Osteocyte (in vitro differentiated cells): ENCODE data around the gene AGR2. TPM values are rescaled to one million over a fixed set of nuclear protein-coding genes. Genes with fewer than 3 reads are reported as not detected.

Experiments used
- DNase-seq: peaks from one replicate; pipeline ENCODE4 v3.0.0; 2021; ENCODE audit warnings: mixed read lengths; ENCODE audit not compliant: unreplicated experiment; ENCODE audit errors: extremely low spot score
- H3K27ac Mint-ChIP-seq: one replicate; pipeline ENCODE4 v1.8.0; 2021; ENCODE audit warnings: mild to moderate bottlenecking, mixed read lengths; ENCODE audit not compliant: unreplicated experiment
- H3K27me3 Mint-ChIP-seq: one replicate; pipeline ENCODE4 v1.8.0; 2021; ENCODE audit warnings: mixed read lengths; ENCODE audit not compliant: unreplicated experiment
- H3K36me3 Mint-ChIP-seq: one replicate; pipeline ENCODE4 v1.8.0; 2021; ENCODE audit warnings: mixed read lengths; ENCODE audit not compliant: unreplicated experiment
- H3K4me1 Mint-ChIP-seq: one replicate; pipeline ENCODE4 v1.8.0; 2021; ENCODE audit warnings: mixed read lengths; ENCODE audit not compliant: unreplicated experiment
- H3K4me3 Mint-ChIP-seq: one replicate; pipeline ENCODE4 v1.8.0; 2021; ENCODE audit warnings: mild to moderate bottlenecking, moderate library complexity, mixed read lengths; ENCODE audit not compliant: unreplicated experiment
- H3K9me3 Mint-ChIP-seq: one replicate; pipeline ENCODE4 v1.8.0; 2021; ENCODE audit warnings: mixed read lengths; ENCODE audit not compliant: unreplicated experiment
- total RNA-seq: library from RNA; stranded (reverse); gene quantifications from 2 replicates; pipeline ENCODE4 v1.2.1, GENCODE V29; 2021
- TF ChIP-seq, protein P1 (sequence below): fragments of 200-600 bp; sonication (generic); IDR thresholded peaks from 2 replicates; pipeline ENCODE4 v1.5.0; 2021; ENCODE audit warnings: antibody characterized with exemption, mild to moderate bottlenecking, moderate library complexity

The AGR2 gene
- total RNA-seq, 1 donor from 2014 or later, result not detected

DNA sequence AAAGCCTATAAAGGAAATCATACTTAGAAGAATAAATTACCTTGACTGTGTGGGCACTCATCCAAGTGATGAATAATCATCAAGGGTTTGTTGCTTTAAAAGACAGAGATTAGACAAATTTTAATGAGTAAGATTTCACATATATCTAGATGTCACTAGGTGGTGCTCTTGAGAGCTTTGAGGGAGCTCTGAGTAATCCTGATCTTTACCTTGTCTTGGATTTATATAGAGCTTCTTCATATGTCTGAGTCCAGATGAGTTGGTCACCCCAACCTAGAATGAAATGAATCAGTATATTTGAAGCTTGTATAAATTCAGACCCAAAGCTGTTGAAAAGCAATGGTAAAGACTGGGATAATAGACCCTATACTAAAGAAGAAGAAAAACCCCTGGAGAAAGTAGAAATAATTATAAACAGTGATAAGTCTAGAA lies 3.7 kb downstream of the AGR2 start:
- H3K4me3 Mint-ChIP-seq, result no peak overlapping the region
- no peak overlapping the region for H3K27ac Mint-ChIP-seq
- no peaks in the 10 kb centered on the region for H3K36me3 Mint-ChIP-seq
- H3K4me1 Mint-ChIP-seq, result peaks cover 7% of the 10 kb centered on the region
- TF ChIP-seq, protein P1, sequence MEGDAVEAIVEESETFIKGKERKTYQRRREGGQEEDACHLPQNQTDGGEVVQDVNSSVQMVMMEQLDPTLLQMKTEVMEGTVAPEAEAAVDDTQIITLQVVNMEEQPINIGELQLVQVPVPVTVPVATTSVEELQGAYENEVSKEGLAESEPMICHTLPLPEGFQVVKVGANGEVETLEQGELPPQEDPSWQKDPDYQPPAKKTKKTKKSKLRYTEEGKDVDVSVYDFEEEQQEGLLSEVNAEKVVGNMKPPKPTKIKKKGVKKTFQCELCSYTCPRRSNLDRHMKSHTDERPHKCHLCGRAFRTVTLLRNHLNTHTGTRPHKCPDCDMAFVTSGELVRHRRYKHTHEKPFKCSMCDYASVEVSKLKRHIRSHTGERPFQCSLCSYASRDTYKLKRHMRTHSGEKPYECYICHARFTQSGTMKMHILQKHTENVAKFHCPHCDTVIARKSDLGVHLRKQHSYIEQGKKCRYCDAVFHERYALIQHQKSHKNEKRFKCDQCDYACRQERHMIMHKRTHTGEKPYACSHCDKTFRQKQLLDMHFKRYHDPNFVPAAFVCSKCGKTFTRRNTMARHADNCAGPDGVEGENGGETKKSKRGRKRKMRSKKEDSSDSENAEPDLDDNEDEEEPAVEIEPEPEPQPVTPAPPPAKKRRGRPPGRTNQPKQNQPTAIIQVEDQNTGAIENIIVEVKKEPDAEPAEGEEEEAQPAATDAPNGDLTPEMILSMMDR, result peak; percentile 69
- H3K9me3 Mint-ChIP-seq, result no peaks in the 10 kb centered on the region
- H3K27me3 Mint-ChIP-seq, result no peaks in the 10 kb centered on the region
- no peak for DNase-seq

DNA sequence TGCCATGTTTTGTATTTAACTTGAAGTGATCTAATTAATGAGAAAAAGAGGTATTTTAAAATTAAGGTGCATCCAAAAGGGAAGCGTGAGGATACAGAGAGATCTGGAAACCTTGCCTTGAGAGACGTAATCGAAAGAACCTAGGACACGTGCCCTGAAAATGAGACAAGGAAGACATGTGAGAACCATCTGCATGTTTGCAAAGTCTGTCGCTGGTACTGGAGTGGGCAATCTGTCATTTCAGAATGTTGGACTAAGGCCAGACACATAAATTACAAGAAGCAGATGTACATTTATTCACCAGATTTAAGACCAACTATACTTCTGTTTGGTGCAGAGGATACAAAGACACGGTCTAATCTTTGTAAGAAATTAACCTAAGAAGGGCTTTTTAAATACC lies 9.2 kb downstream of the AGR2 start:
- Mint-ChIP-seq H3K4me3 (no peak overlapping the region), H3K9me3 (no peaks in the 10 kb centered on the region), H3K27ac (no peak overlapping the region), H3K27me3 (peaks cover 2% of the 10 kb centered on the region), H3K36me3 (no peaks in the 10 kb centered on the region), H3K4me1 (peaks cover 16% of the 10 kb centered on the region)
- no peak for DNase-seq
- TF ChIP-seq, protein P1, result no peak

DNA sequence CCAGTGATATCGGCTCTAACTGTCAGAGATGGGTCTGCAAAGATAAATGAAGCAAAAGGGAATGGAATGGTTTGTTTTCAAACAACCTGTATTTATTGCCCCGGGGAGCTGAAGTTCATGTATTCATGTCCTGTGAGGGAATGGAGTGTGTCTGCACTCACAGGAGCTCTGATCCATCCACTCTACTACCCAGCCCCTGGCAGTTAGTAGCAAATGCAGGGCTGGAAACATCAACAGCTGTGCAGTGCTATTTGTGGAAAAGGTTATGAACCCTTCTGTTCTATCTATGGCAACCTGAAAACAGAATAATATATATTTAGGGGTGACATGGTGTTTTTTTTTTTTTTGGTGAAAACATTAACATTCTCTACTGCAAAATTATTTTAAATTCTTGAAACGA lies 9.8 kb downstream of the AGR2 start:
- Mint-ChIP-seq H3K27me3 (peaks cover 2% of the 10 kb centered on the region), H3K9me3 (no peaks in the 10 kb centered on the region), H3K4me3 (no peak overlapping the region), H3K4me1 (peaks cover 16% of the 10 kb centered on the region), H3K27ac (no peak overlapping the region), H3K36me3 (no peaks in the 10 kb centered on the region)
- TF ChIP-seq, protein P1, result no peak
- no peak for DNase-seq

DNA sequence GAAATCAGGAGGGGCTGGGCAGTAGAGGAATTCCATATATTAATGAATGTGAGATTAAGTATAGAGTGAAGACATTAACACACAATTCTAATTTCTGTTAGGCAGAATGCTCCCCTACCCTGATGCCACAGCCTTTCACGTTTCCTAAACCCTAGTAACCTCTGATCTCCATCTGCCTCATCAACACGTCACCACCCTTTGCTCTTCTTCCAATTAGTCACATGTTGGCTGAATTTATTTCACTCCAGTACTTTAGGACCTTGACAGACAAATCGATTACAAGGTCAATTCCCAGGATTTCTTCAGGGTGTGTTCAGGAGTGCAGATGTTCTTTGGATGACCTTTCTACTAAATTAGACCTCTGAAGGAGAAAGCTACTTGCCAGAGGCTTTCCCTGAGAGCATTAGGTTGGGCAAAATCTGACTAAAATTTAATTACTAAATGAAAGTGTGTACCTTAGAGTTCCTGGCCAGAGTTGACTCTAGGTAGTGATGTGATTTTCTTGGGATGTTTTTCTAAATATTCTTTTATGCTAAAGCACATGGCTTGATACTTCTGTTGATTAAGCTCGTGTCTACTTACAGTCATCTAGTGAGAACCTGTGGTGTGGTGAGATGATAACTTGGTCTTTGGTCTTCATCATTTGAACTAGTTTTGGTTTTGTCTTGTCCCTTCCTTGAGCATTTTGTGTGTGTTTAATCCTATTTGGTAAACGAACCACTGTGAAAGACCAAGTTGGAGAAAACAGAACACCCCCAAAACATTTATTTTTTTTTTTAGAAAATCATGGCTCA lies 12.7 kb downstream of the AGR2 start:
- Mint-ChIP-seq H3K4me1 (peaks cover 16% of the 10 kb centered on the region), H3K36me3 (peaks cover 3% of the 10 kb centered on the region), H3K27ac (no peak overlapping the region), H3K4me3 (no peak overlapping the region), H3K27me3 (peaks cover 2% of the 10 kb centered on the region), H3K9me3 (no peaks in the 10 kb centered on the region)
- DNase-seq, result no peak
- TF ChIP-seq, protein P1, result no peak

DNA sequence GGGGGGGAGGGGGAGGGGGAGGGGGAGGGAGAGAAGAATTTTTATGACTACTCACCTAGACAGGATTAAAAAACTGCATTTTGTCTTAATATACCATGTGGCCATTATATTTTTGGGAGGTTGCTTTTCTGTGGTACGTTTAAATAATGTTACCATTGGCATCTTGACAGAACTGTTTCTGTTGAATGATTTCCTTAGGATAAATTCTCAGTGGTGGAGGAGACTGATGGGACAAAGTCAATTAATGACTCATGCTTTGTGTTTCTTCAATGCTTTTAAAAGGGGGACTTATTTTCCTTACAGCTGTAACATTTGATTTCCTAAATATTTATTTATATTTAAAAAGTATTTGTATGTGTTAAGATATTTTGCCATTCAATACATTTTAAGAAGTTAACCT lies 13.7 kb downstream of the AGR2 start:
- Mint-ChIP-seq H3K9me3 (no peaks in the 10 kb centered on the region), H3K4me1 (peaks cover 16% of the 10 kb centered on the region), H3K36me3 (peaks cover 3% of the 10 kb centered on the region), H3K4me3 (no peak overlapping the region), H3K27ac (no peak overlapping the region), H3K27me3 (peaks cover 2% of the 10 kb centered on the region)
- DNase-seq, result no peak
- TF ChIP-seq, protein P1, result no peak
